Hematopoietic multipotent progenitor cell (in vitro differentiated cells): ENCODE data around the gene RITA1. TPM values are rescaled to one million over a fixed set of nuclear protein-coding genes. Genes with fewer than 3 reads are reported as not detected.

Source experiments
- DNase-seq, 3 donors: peaks; one replicate each; pipeline ENCODE4 v3.0.0-alpha.2; 2011 to 2015; ENCODE audit warnings: low read depth in 2 of 3, low spot score in 2 of 3
- total RNA-seq: library from RNA; depleted of rRNA; stranded (reverse); fragments of >200 nt; gene quantifications from one replicate; pipeline ENCODE4 v1.2.3, GENCODE V29; 2012

RITA1 gene
- total RNA-seq, 1 donor, result 28.3 TPM

DNA sequence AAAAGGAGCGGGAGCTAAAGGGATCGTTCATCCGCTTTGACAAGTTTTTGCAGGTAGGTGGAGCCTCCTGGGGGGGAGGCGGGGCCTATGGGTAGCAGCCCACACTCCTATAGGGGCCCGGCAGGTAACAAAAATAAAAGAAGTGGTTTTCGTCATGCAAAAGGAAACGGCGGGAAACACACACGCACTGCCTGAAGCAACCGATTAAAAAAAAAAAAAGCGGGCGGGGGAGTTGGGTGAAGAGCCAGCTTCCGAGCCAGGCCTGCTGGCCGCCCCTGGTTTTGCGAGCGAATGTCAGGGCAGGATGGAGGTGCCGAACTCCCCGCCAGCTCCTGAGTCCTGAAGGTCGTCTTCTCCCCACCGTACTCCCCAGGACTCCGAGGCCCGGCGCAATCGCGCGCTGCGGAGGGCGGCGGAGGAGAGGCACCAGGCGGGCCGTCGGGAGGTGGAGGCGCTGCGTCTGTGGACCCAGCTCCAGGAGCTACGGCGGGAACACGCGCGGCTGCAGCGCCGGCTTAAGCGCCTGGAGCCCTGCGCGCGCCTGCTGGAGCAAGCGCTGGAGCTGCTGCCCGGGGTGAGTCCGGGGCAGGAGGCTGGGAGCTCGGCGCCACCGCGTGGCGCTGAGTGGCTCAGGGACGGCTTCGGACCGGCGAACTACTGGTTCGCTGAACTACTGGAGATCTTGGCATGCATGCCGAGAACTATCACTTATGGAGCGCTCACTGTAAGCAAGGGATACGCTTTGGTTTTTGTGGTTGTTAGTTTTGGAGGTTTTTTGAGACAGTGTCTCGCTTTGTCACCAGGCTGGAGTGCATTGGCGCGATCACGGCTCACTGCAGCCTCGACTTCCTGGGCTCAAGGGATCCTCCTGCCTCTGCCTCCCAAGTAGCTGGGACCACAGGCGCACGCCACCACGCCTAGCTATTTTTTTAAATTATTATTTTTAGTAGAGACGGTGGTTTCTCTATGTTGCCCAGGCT, 32.4 kb upstream of the RITA1 start:
- DNase-seq, result peak; percentile 44 to 79 (median 72)

DNA sequence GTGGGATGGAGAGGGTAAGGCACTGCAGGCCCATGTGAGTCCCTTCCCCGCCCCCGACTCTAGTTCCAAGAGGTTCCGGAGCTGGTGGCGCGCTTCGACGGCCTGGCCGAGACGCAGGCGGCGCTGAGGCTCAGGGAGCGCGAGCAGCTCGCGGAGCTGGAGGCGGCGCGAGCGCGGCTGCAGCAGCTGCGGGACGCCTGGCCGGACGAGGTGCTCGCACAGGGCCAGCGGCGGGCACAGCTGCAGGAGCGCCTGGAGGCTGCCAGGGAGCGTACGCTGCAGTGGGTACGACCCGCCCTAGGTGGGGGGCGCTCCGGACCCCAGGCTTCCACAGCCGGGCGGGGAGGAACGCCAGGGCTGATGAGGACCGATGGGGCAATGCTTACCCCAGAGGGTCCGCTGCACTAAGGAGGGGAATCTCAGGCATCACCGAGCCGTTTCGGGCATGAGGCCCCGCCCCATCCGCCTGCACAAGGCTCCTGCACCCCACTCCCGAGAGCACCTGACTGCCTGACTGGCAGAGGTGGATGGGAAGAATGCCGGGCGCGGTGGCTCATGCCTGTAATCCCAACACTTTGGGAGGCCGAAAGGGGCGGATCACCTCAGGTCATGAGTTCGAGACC, 31.1 kb upstream of the RITA1 start:
- DNase-seq, result peak in 1 of 3 donors; percentile 41

DNA sequence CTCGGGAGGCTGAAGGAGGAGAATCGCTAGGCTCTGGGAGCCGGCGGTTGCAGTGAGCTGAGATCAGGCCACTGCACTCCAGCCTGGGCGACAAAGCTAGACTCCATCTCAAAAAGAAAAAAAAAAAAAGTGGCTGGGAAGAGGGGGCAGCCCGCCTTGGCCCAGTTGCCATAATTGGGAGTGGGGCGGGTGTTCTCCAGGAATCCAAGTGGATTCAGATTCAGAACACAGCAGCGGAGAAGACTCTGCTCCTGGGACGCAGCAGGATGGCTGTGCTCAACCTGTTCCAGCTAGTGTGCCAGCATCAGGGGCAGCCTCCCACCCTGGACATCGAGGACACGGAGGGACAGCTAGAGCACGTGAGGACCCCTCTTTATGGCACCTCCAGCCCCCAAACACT, 30.5 kb upstream of the RITA1 start:
- DNase-seq, result no peak

DNA sequence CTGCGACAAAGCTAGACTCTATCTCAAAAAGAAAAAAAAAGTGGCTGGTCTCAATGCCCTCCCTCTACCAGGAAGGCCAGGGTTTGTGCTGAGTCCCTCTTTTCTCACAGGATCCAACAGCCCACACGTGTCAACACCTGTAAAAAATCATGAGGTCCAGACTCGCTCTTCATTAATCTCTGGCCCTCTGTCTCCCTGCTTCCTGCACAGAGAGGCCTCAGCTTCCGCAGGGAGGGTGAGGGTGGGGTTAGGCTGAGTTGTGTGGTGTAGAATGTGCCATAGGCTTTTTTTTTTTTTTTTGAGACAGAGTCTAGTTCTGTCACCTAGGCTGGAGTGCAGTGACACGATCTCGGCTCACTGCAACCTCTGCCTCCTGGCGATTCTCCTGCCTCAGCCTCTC, 29.9 kb upstream of the RITA1 start:
- DNase-seq, result peak in 2 of 3 donors; percentile 58 to 75

- DNase-seq, result no peak
Observed at GRCh38 chr12:113157218-113157859, 28.2 kb upstream of the RITA1 start.

GRCh38 chr12:113158439-113159203, 26.9 kb upstream of the RITA1 start:
- DNase-seq, result no peak

- DNase-seq, result no peak
Observed at GRCh38 chr12:113159937-113160336, 25.6 kb upstream of the RITA1 start.

- no peak for DNase-seq
Observed at GRCh38 chr12:113161415-113162016, 24.0 kb upstream of the RITA1 start.

DNA sequence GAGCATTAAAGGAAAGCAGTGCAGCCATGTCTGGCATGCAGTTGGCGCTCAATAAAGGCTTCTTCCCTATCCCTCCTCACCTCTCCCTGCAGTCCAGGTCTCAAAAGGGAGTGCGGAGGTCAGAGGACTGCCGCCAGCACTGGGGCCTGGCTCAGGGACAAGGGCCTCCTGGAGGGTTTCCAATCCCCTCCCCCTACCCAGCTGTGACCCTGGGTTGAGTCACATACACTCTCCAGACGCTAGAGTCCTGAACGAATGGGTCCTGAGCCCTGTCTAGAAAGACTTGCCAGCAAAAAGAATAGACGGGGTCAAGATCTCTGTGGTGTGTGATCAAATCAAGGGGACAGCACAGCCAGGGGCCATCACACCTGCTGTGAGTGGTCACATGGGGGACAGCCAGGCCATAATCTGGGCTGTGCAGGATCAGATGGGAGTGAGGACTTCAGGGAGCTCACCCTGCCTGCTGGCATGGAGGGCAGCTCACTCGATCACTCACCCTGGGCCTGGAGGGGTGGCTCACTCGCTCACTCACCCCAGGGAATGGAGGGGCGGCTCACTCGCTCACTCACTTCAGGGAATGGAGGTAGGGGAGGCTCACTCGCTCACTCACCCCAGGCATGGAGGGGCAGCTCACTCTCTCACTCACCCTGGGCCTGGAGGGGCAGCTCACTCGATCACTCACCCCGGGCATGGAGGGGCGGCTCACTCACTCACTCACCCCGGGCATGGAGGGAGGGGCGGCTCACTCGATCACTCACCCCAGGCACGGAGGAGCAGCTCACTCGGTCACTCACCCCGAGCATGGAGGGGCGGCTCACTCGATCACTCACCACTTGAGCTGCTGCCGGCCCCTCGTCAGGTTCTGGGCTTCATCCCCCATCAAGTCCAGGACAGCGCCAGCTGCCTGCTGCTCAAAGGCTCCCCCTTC, 23.2 kb upstream of the RITA1 start:
- no peak for DNase-seq

DNA sequence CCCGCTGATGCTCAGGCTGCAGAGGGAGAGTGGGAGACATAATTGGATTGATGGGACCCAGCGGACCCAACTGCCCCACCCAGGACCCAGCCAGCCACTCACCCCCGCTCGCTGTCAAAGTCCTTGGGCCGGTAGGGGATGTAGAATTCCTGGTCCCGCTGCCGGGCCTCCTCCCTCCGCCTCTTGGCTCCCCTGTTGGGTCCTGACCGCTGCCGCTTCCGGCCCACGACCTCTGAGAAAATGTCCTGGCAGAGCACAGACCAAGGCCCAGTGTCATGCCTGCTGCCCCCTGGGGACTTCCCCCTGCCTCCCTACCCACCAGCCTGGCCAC, 22.5 kb upstream of the RITA1 start:
- no peak for DNase-seq

GRCh38 chr12:113164014-113164413, 21.5 kb upstream of the RITA1 start:
- no peak for DNase-seq

DNA sequence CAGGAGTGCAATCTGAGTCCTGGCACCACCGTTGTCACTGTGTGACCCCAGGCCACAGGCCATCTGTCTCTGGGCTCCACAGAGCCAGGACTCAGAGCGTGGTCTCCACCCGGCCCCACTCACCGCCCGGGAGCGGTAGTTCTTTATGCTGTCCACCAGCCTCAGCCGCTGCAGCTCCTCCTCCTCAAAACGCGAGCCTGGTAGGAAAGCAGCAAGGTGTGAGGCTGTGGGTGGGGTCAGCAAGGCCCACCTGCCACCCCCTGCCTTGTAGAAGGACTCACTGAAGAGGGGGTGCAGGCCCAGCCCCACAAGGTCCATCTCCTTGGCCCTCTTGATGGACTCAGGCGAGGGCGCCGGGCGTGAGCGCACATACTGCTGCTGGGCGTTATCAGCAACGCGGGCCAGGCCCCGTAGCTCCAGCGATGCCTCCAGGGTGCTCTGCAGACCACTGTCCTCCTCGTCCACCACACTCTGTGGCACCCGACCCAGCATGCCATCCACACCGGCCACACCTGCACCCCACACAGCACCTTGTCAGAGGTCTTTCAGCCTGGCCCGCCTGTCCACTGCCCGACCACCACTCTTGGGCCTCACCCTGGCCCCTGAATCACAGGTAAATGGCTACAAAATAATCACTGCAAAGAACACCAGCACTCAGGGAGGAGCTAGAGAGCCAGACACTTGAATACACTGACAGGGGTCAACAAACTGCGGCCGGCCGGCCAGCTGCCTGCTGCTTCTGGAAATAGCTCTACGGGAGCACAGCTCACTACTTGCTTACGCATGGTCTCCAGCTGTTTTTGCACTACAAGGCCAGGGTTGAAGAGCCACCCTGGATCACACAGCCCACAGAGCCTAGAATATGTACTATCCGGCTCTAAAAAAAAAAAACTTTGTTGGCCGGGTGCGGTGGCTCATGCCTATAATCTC, 19.7 kb upstream of the RITA1 start:
- no peak for DNase-seq

DNA sequence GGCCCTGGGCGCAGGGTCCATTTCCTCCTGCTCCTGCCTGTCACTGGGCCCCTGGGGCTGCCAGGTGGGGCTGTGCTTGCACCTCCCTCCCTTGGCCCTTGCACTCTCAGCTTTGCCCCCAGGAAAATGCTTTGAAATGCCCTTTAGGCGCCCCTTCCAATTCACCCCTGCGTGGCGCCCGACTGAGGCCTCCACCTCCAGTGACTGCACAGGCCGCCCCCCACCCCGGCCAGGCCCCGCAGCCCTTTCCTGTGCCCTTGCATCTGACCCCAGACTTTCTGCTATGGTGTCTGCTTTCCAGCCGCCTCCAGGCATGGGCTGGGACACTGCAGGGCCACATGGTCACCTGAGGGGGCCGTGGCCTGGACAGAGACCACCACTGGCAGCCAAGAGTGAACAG, 17.7 kb upstream of the RITA1 start:
- no peak for DNase-seq

DNA sequence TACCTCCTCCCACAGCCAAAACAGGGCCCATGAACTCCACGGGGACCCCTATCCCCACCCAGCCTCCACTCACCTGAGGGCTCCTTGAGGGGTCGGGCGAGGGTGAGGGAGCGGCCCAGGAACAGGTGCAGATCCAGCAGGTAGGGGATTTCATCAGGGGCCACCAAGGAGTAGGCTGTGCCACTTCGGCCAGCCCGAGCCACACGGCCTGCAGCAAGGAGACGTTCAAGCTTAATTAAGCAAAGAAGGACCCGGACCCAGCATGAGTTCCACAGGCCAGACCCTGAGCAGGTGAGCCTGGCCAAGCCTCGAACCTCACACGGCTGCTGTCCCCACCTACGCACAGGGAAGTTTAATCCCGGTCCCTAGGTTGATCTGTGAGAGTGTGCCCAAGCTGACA, 15.8 kb upstream of the RITA1 start:
- no peak for DNase-seq

GRCh38 chr12:113170457-113170856, 15.1 kb upstream of the RITA1 start:
- DNase-seq, result no peak

DNA sequence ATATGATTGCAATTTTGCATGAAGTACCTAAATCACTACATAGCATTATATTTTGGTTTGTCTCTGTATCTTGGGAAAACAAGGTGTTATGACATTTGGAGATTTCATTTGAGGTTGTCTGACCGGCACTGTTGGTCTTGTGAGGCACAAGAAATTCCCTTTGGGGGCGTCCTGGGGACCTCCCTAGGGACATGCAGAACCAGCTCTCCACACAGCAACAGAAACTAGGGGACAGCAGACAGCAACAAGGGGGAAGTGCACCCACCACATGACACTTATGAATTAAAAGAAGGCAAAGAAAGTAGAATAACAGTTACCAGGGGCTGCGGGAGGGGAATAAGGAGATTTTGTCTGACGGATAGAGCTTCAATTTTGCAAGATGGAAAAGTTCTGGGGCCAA, 14.6 kb upstream of the RITA1 start:
- no peak for DNase-seq

- DNase-seq, result no peak
Observed at GRCh38 chr12:113171543-113171942, 14.0 kb upstream of the RITA1 start.

GRCh38 chr12:113172185-113172584, 13.3 kb upstream of the RITA1 start:
- no peak for DNase-seq
